Testis (tissue), 3 donors: ENCODE measurements around the gene PDE4B. TPM values are rescaled to one million over a fixed set of nuclear protein-coding genes. Genes with fewer than 3 reads are reported as not detected.

ENCODE experiments used
- DNase-seq: peaks from one replicate; pipeline ENCODE4 v3.0.0-alpha.2; 2019
- H3K27ac ChIP-seq, 2 donors: fragments of 200-600 bp; sonication (generic); one replicate each; pipeline ENCODE4 v1.5.1; 2019
- H3K27me3 ChIP-seq: fragments of 200-600 bp; sonication (generic); one replicate; pipeline ENCODE4 v1.5.1; 2019
- H3K36me3 ChIP-seq: fragments of 200-600 bp; sonication (generic); one replicate; pipeline ENCODE4 v1.5.1; 2017; ENCODE audit warnings: low read depth; ENCODE audit errors: missing control alignments
- H3K4me1 ChIP-seq: fragments of 200-600 bp; sonication (generic); one replicate; pipeline ENCODE4 v1.5.1; 2019
- H3K4me3 ChIP-seq, 2 donors: fragments of 200-600 bp; sonication (generic); one replicate each; pipeline ENCODE4 v1.5.1; 2017 to 2019
- H3K9me3 ChIP-seq: fragments of 200-600 bp; sonication (generic); one replicate; pipeline ENCODE4 v1.5.1; 2017
- CTCF ChIP-seq, 3 experiments: fragments of 450-650 bp in 2 of 3; fragments of 200-600 bp in 1 of 3; sonication (generic) in 1 of 3; IDR thresholded peaks; one replicate each; pipeline ENCODE4 v1.5.1; 2016 to 2019; ENCODE audit warnings: antibody characterized with exemption in 3 of 3, mild to moderate bottlenecking in 2 of 3, moderate library complexity in 1 of 3
- POLR2A ChIP-seq: fragments of 450-650 bp; IDR thresholded peaks from one replicate; pipeline ENCODE4 v1.6.1; 2017; ENCODE audit warnings: antibody characterized with exemption, mild to moderate bottlenecking, moderate library complexity
- WGBS, 2 donors: methylation state at CpG; one replicate each; pipeline ENCODE4 v1.1.5; 2018; 5-methylcytosine and 5-hydroxymethylcytosine counted together
- intact Hi-C: fragments of 100-400 bp; cut with DNase I; formaldehyde crosslinking; loops from one replicate; pipeline ENCODE4 v1.15.1; 2023; ENCODE audit warnings: low total_unique reads
- polyA plus RNA-seq: library from polyadenylated mRNA; stranded (reverse); fragments of 350-450 nt; fragmentation: Illumina TruSeq; extraction: RNeasy Lipid Tissue Mini Kit (QIAGEN cat#74804); gene quantifications from one replicate; pipeline ENCODE4 v1.2.3, GENCODE V29; 2014; ENCODE audit warnings: low read depth, low replicate concordance; ENCODE audit not compliant: insufficient read depth
- total RNA-seq, 2 donors: library from RNA; depleted of rRNA; stranded (reverse); fragments of >200 nt; gene quantifications; one replicate each; pipeline ENCODE4 v1.2.3, GENCODE V29; 2016

PDE4B gene
- total and polyA plus RNA-seq, 3 donors from 2014 or later, result 11.5 to 16.1 (median 12.4) TPM

GRCh38 chr1:66265268-66265667 lies 472.6 kb downstream of the PDE4B start:
- H3K27ac ChIP-seq, result no peak overlapping the region
- H3K4me1 ChIP-seq, result peaks cover 16% of the 10 kb centered on the region
- TF ChIP-seq CTCF (IDR thresholded peaks at IDR 0.05) (no peak), POLR2A (no peak)
- intact Hi-C loops, result loop anchor here (5.0 kb wide), 1 partner anchor 182 kb away; no protein-coding TSS in a partner anchor
- no peaks in the 10 kb centered on the region for H3K36me3 ChIP-seq
- DNase-seq, result no peak
- no peaks in the 10 kb centered on the region for H3K27me3 ChIP-seq
- H3K9me3 ChIP-seq, result no peaks in the 10 kb centered on the region
- H3K4me3 ChIP-seq, result no peak overlapping the region
- WGBS, 2 donors, result 92 to 95% methylated on average over 2 of the region's 2 CpGs

GRCh38 chr1:66265796-66266195 lies 473.1 kb downstream of the PDE4B start:
- H3K27me3 ChIP-seq, result no peaks in the 10 kb centered on the region
- no peaks in the 10 kb centered on the region for H3K36me3 ChIP-seq
- WGBS, 2 donors, result 79 to 80% methylated on average over 3 of the region's 3 CpGs
- DNase-seq, result no peak
- no peak overlapping the region for H3K4me3 ChIP-seq
- no peak for TF ChIP-seq POLR2A
- TF ChIP-seq CTCF (IDR thresholded peaks at IDR 0.05), result no peak
- intact Hi-C loops, result loop anchor here (5.0 kb wide), 1 partner anchor 182 kb away; no protein-coding TSS in a partner anchor
- H3K9me3 ChIP-seq, result no peaks in the 10 kb centered on the region
- no peak overlapping the region for H3K27ac ChIP-seq
- H3K4me1 ChIP-seq, result peaks cover 21% of the 10 kb centered on the region

- no peak overlapping the region for H3K27ac ChIP-seq
- peaks cover 25% of the 10 kb centered on the region for H3K4me1 ChIP-seq
- no peaks in the 10 kb centered on the region for H3K27me3 ChIP-seq
- TF ChIP-seq POLR2A, result no peak
- no peak for TF ChIP-seq CTCF (IDR thresholded peaks at IDR 0.05)
- no peaks in the 10 kb centered on the region for H3K9me3 ChIP-seq
- DNase-seq, result no peak
- intact Hi-C loops, result loop anchor here (5.0 kb wide), 1 partner anchor 181 kb away; no protein-coding TSS in a partner anchor
- no peak overlapping the region for H3K4me3 ChIP-seq
- H3K36me3 ChIP-seq, result no peaks in the 10 kb centered on the region
- 80 to 85% methylated on average over 6 of the region's 6 CpGs for WGBS, 2 donors
Observed at GRCh38 chr1:66266350-66266749, 473.7 kb downstream of the PDE4B start.

GRCh38 chr1:66266756-66267155 lies 474.1 kb downstream of the PDE4B start:
- no peaks in the 10 kb centered on the region for H3K9me3 ChIP-seq
- no peak overlapping the region for H3K27ac ChIP-seq
- no peak for DNase-seq
- H3K4me1 ChIP-seq, result peaks cover 29% of the 10 kb centered on the region
- intact Hi-C loops, result loop anchor here (5.0 kb wide), 1 partner anchor 181 kb away; no protein-coding TSS in a partner anchor
- 92 to 98% methylated on average over 3 of the region's 3 CpGs for WGBS, 2 donors
- H3K4me3 ChIP-seq, result no peak overlapping the region
- no peaks in the 10 kb centered on the region for H3K27me3 ChIP-seq
- no peak for TF ChIP-seq POLR2A
- TF ChIP-seq CTCF (IDR thresholded peaks at IDR 0.05), result no peak
- no peaks in the 10 kb centered on the region for H3K36me3 ChIP-seq
